ENCODE data around the gene ANKDD1A. TPM values are rescaled to one million over a fixed set of nuclear protein-coding genes. Genes with fewer than 3 reads are reported as not detected.

The ANKDD1A gene
- polyA plus RNA-seq, 1 donor from 2014 or later, result 7.0 TPM

- Histone ChIP-seq H3K79me2 (replicated peaks; ENCODE audit: insufficient read depth, low read length) (no peaks in the 10 kb centered on the region), H3K9me3 (ENCODE audit: low read length) (no peaks in the 10 kb centered on the region), H3K36me3 (ENCODE audit: insufficient read depth, low read length) (no peaks in the 10 kb centered on the region), H3K9ac (ENCODE audit: low read length) (no peak overlapping the region), H3K27ac (ENCODE audit: low read length) (no peak overlapping the region), H4K20me1 (ENCODE audit: insufficient read depth) (no peaks in the 10 kb centered on the region), H3K9me2 (ENCODE audit: insufficient read depth, low read length) (no peaks in the 10 kb centered on the region), H3K4me3 (ENCODE audit: low read length) (no peak overlapping the region), H3K4me2 (ENCODE audit: low read length) (no peak overlapping the region), H3F3A (ENCODE audit: insufficient read depth, low read length, poor library complexity, severe bottlenecking) (no peaks in the 10 kb centered on the region), H2AFZ (ENCODE audit: low read depth, low read length) (no peak overlapping the region), H3K27me3 (ENCODE audit: insufficient read depth, low read depth, low read length) (no peaks in the 10 kb centered on the region)
- TF ChIP-seq SMC3 (conservative IDR thresholded peaks at IDR 0.05; ENCODE audit: poor library complexity), result no peak
- TF ChIP-seq MXI1 (conservative IDR thresholded peaks at IDR 0.05; ENCODE audit: poor library complexity, severe bottlenecking), result no peak
- no peak for TF ChIP-seq TAF1 (IDR thresholded peaks at IDR 0.05; ENCODE audit: low read depth)
Observed at GRCh38 chr15:65006876-65007275, 95.2 kb downstream of the ANKDD1A start.

Other genes starting within 250 kb of the ANKDD1A start
- not detected in 2 replicates for gene RBPMS2, start 136.3 kb upstream of the ANKDD1A start, polyA plus RNA-seq
- gene PIF1, start 86.3 kb upstream of the ANKDD1A start, polyA plus RNA-seq, result 0.58 and 0.78 TPM in 2 replicates
- 0.88 and 1.3 TPM in 2 replicates for gene PLEKHO2, start 70.0 kb upstream of the ANKDD1A start, polyA plus RNA-seq
- 67.6 and 67.7 TPM in 2 replicates for gene SPG21, start 78.0 kb downstream of the ANKDD1A start, polyA plus RNA-seq
- gene MTFMT, start 117.7 kb downstream of the ANKDD1A start, polyA plus RNA-seq, result 14.4 and 21.3 TPM in 2 replicates
- gene SLC51B, start 133.5 kb downstream of the ANKDD1A start, polyA plus RNA-seq, result not detected in 2 replicates
- not detected in 2 replicates for gene RASL12, start 156.1 kb downstream of the ANKDD1A start, polyA plus RNA-seq
- not detected in 2 replicates for gene KBTBD13, start 164.8 kb downstream of the ANKDD1A start, polyA plus RNA-seq
- 10.3 TPM in 2 replicates for gene UBAP1L, start 203.3 kb downstream of the ANKDD1A start, polyA plus RNA-seq
- 46.8 and 47.5 TPM in 2 replicates for gene PDCD7, start 221.9 kb downstream of the ANKDD1A start, polyA plus RNA-seq

Data from neural cell (in vitro differentiated cells).